ENCODE results near the gene EEF1G.
"Not testable (repeated sequence)": the region's sequence is repeated elsewhere in the genome, so short reads cannot be mapped to it uniquely, and the experiment has no call there.

Gene EEF1G
- 0 reads per million in 3 donors for total RNA-seq

- H3K27me3 ChIP-seq (replicated peaks; ENCODE audit: control insufficient read depth, insufficient read depth, low read length, poor library complexity, severe bottlenecking), result no peaks in the 10 kb centered on the region
- peaks cover 39% of the 10 kb centered on the region for H3K36me3 ChIP-seq (ENCODE audit: control insufficient read depth, insufficient read depth, low read length)
- H3K9me3 ChIP-seq (ENCODE audit: control insufficient read depth, low read length), result no peaks in the 10 kb centered on the region
- peak within 1 kb of the TSS; percentile 84 for H3K27ac ChIP-seq (ENCODE audit: insufficient read depth, low read length, poor library complexity, severe bottlenecking)
- H3K4me3 ChIP-seq (ENCODE audit: insufficient read depth, low read depth, low read length, poor library complexity, severe bottlenecking), result peak within 1 kb of the TSS; percentile 97
- peak; percentile 96 to 98 (median 98) for DNase-seq
- peaks cover 15% of the 10 kb centered on the region for H3K4me1 ChIP-seq (ENCODE audit: control insufficient read depth, insufficient read depth, low read length, poor library complexity, severe bottlenecking)
Measured at GRCh38 chr11:62573592-62574362, at the start of gene EEF1G. TSS of gene EEF1G (minus strand) at chr11:62573891. CDS start at chr11:62573842, 49 bp downstream.

DNA sequence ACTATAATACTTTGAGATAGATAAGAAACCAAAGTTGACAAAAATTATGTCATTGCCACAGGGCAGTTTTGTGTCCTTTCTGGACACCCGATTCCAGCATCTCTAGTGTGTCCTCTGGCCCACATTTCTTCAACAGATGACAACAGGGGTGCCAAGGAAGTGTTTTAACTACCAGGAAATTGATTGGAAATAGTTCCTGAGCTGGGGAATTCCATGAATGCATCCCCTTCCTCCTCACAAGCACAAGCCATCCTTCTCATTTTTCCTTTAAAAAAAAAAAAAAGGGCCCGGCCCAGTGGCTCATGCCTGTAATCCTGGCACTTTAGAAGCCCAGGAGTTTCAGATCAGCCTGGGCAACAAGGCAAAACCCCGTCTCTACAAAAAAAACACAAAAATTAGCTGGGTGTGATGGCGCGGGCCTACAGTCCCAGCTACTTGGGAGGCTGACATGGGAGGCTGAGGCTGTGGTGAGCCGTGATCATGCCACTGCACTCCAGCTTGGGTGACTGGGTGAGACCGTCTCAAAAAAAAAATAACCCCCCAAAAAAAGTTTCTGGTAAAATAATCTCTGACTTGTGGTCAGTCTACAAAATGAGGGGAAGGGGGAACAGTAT lies 48.9 kb upstream of the EEF1G start:
- peaks cover 18% of the 10 kb centered on the region for H3K36me3 ChIP-seq (ENCODE audit: control insufficient read depth, insufficient read depth, low read length)
- H3K4me1 ChIP-seq (ENCODE audit: control insufficient read depth, insufficient read depth, low read length, poor library complexity, severe bottlenecking), result peaks cover 10% of the 10 kb centered on the region
- DNase-seq, result no peak

GRCh38 chr11:62621567-62622470 lies 48.1 kb upstream of the EEF1G start, which contains the start of gene B3GAT3:
TSS of gene B3GAT3 (minus strand) at chr11:62621986. CDS start at chr11:62621947, 39 bp downstream.
- Histone ChIP-seq H3K9me3 (ENCODE audit: control insufficient read depth, low read length) (no peaks in the 10 kb centered on the region), H3K27me3 (replicated peaks; ENCODE audit: control insufficient read depth, insufficient read depth, low read length, poor library complexity, severe bottlenecking) (no peaks in the 10 kb centered on the region), H3K4me1 (ENCODE audit: control insufficient read depth, insufficient read depth, low read length, poor library complexity, severe bottlenecking) (peaks cover 10% of the 10 kb centered on the region), H3K4me3 (ENCODE audit: insufficient read depth, low read depth, low read length, poor library complexity, severe bottlenecking) (peak within 1 kb of the TSS; percentile 69), H3K36me3 (ENCODE audit: control insufficient read depth, insufficient read depth, low read length) (peaks cover 21% of the 10 kb centered on the region), H3K27ac (ENCODE audit: insufficient read depth, low read length, poor library complexity, severe bottlenecking) (peak within 1 kb of the TSS; percentile 82)
- DNase-seq, result peak; percentile 96 to 98 (median 98)

More for the DNA sequence above, 48.9 kb upstream of the EEF1G start:
- peak overlapping the region; percentile 82 for H3K27ac ChIP-seq (ENCODE audit: insufficient read depth, low read length, poor library complexity, severe bottlenecking)
- no peak overlapping the region for H3K4me3 ChIP-seq (ENCODE audit: insufficient read depth, low read depth, low read length, poor library complexity, severe bottlenecking)
- H3K9me3 ChIP-seq (ENCODE audit: control insufficient read depth, low read length), result no peaks in the 10 kb centered on the region
- no peaks in the 10 kb centered on the region for H3K27me3 ChIP-seq (replicated peaks; ENCODE audit: control insufficient read depth, insufficient read depth, low read length, poor library complexity, severe bottlenecking)

- peaks cover 10% of the 10 kb centered on the region for H3K4me1 ChIP-seq (ENCODE audit: control insufficient read depth, insufficient read depth, low read length, poor library complexity, severe bottlenecking)
- peak overlapping the region; percentile 69 for H3K4me3 ChIP-seq (ENCODE audit: insufficient read depth, low read depth, low read length, poor library complexity, severe bottlenecking)
- DNase-seq, result no peak
- H3K9me3 ChIP-seq (ENCODE audit: control insufficient read depth, low read length), result no peaks in the 10 kb centered on the region
- peak overlapping the region; percentile 82 for H3K27ac ChIP-seq (ENCODE audit: insufficient read depth, low read length, poor library complexity, severe bottlenecking)
- peaks cover 20% of the 10 kb centered on the region for H3K36me3 ChIP-seq (ENCODE audit: control insufficient read depth, insufficient read depth, low read length)
- no peaks in the 10 kb centered on the region for H3K27me3 ChIP-seq (replicated peaks; ENCODE audit: control insufficient read depth, insufficient read depth, low read length, poor library complexity, severe bottlenecking)
Measured at GRCh38 chr11:62621027-62621566, 47.4 kb upstream of the EEF1G start.

DNA sequence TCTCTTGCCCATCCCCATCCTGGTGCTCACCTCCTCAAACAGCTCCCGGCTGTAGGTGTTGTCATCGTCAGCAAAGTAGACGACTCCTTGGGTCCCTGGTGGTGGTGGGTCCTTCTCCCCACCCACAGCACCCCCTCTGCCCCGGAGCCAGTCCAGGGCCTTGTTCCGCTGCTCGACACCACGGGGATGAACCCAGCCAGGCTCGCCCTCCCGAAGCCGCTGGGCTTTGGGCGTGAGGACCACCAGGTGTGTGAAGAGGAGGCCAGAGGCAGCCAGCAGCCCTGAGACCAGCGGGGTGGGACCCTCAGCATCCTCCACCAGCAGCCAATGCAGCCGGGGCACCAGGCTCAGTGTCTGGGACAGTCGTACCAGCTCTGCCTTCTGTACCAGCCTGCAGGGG lies 43.3 kb upstream of the EEF1G start:
- H3K4me1 ChIP-seq (ENCODE audit: control insufficient read depth, insufficient read depth, low read length, poor library complexity, severe bottlenecking), result peaks cover 17% of the 10 kb centered on the region
- not testable (repeated sequence) for H3K4me3 ChIP-seq (ENCODE audit: insufficient read depth, low read depth, low read length, poor library complexity, severe bottlenecking); H3K9me3 ChIP-seq (ENCODE audit: control insufficient read depth, low read length); DNase-seq; H3K27me3 ChIP-seq (replicated peaks; ENCODE audit: control insufficient read depth, insufficient read depth, low read length, poor library complexity, severe bottlenecking); H3K27ac ChIP-seq (ENCODE audit: insufficient read depth, low read length, poor library complexity, severe bottlenecking)
- H3K36me3 ChIP-seq (ENCODE audit: control insufficient read depth, insufficient read depth, low read length), result peaks cover 21% of the 10 kb centered on the region

DNA sequence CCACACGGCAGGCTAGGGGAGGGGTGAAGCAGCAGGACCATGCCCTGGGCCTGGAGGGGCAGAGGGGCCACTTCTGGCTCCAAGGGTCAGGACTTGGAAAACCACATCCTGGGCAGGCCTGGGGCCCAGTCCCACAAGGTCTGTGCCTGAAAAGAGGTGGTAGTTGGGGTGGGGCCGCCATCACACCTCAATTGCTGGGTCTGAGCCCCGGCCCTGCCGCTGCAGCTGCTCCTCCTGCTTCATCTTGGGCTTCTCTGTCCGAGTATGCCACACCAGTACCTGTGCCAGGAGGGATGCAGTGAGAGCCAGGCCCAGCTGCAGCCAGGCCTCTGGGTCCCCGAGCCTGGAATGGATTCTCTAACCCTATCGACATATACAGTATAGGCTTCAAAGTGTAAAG lies 41.8 kb upstream of the EEF1G start:
- Histone ChIP-seq H3K36me3 (ENCODE audit: control insufficient read depth, insufficient read depth, low read length) (peaks cover 24% of the 10 kb centered on the region), H3K9me3 (ENCODE audit: control insufficient read depth, low read length) (no peaks in the 10 kb centered on the region), H3K27me3 (replicated peaks; ENCODE audit: control insufficient read depth, insufficient read depth, low read length, poor library complexity, severe bottlenecking) (no peaks in the 10 kb centered on the region), H3K4me3 (ENCODE audit: insufficient read depth, low read depth, low read length, poor library complexity, severe bottlenecking) (no peak overlapping the region), H3K27ac (ENCODE audit: insufficient read depth, low read length, poor library complexity, severe bottlenecking) (no peak overlapping the region), H3K4me1 (ENCODE audit: control insufficient read depth, insufficient read depth, low read length, poor library complexity, severe bottlenecking) (peaks cover 20% of the 10 kb centered on the region)
- no peak for DNase-seq

DNA sequence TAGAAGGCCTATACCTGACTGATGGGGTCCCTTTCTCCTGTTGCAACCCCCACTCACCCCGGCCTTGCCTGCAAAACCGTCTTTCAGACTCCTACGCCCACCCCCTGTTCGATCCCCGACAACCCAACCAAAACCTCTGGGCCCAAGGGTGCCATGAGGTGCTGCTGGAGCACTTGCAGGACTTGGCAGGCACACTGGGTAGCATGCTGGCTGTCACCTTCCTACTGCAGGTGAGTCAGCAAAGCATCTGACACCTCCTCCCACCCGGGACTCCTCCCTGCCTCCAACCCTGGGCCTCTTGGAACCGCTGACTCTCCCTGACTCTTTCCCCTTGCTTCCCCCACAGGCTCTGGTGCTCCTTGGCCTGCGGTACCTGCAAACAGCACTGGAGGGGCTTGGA lies 40.6 kb upstream of the EEF1G start:
- Histone ChIP-seq H3K36me3 (ENCODE audit: control insufficient read depth, insufficient read depth, low read length) (peaks cover 30% of the 10 kb centered on the region), H3K4me1 (ENCODE audit: control insufficient read depth, insufficient read depth, low read length, poor library complexity, severe bottlenecking) (peaks cover 17% of the 10 kb centered on the region), H3K27ac (ENCODE audit: insufficient read depth, low read length, poor library complexity, severe bottlenecking) (peak overlapping the region; percentile 93), H3K9me3 (ENCODE audit: control insufficient read depth, low read length) (no peaks in the 10 kb centered on the region), H3K4me3 (ENCODE audit: insufficient read depth, low read depth, low read length, poor library complexity, severe bottlenecking) (no peak overlapping the region), H3K27me3 (replicated peaks; ENCODE audit: control insufficient read depth, insufficient read depth, low read length, poor library complexity, severe bottlenecking) (no peaks in the 10 kb centered on the region)
- DNase-seq, result no peak

DNA sequence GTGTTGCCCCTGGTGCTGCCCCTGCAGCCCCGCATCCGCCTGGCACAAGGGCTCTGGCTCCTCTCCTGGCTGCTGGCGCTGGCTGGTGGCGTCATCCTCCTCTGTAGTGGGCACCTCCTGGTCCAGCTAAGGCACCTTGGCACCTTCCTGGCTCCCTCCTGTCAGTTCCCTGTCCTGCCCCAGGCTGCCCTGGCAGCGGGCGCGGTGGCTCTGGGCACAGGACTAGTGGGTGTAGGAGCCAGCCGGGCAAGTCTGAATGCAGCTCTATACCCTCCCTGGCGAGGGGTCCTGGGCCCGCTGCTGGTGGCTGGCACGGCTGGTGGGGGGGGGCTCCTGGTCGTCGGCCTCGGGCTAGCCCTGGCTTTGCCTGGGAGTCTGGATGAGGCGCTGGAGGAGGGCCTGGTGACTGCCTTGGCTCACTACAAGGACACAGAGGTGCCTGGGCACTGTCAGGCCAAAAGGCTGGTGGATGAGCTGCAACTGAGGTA lies 39.6 kb upstream of the EEF1G start:
- peaks cover 32% of the 10 kb centered on the region for H3K36me3 ChIP-seq (ENCODE audit: control insufficient read depth, insufficient read depth, low read length)
- no peaks in the 10 kb centered on the region for H3K27me3 ChIP-seq (replicated peaks; ENCODE audit: control insufficient read depth, insufficient read depth, low read length, poor library complexity, severe bottlenecking)
- H3K27ac ChIP-seq (ENCODE audit: insufficient read depth, low read length, poor library complexity, severe bottlenecking), result peak overlapping the region; percentile 93

More for the DNA sequence above, 39.6 kb upstream of the EEF1G start:
- Histone ChIP-seq H3K9me3 (ENCODE audit: control insufficient read depth, low read length) (no peaks in the 10 kb centered on the region), H3K4me1 (ENCODE audit: control insufficient read depth, insufficient read depth, low read length, poor library complexity, severe bottlenecking) (peaks cover 17% of the 10 kb centered on the region), H3K4me3 (ENCODE audit: insufficient read depth, low read depth, low read length, poor library complexity, severe bottlenecking) (no peak overlapping the region)
- DNase-seq, result no peak

All from effector memory CD4-positive, alpha-beta T cell (primary cell).